Measurements from ENCODE around the gene DOCK3. TPM values are rescaled to one million over a fixed set of nuclear protein-coding genes. Genes with fewer than 3 reads are reported as not detected.

Gene DOCK3
- total RNA-seq, 2 donors from 2014 or later, result 7.7 to 8.5 TPM

DNA sequence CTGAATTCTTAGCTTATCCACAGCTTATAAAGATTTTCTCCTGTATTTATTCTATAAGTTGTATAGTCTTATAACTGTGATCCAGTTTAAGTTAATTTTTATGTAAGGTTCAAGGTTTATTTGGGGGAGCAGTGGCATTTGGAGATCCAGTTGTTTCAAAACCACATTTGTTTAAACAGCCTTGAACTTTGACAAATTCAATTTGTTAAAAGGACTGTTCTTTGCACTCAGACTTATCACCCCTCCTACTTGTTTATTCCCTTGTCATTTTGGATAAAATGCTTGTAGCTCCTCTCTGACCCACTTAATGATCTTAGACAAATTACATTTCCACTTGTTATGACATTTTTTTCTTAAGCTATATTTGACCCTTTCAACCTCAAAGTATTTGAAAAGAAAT is 327.8 kb downstream of the DOCK3 start:
- Mint-ChIP-seq H3K9me3 (peaks cover 7% of the 10 kb centered on the region), H3K27me3 (ENCODE audit: insufficient read depth) (no peaks in the 10 kb centered on the region), H3K4me3 (no peak overlapping the region), H3K36me3 (ENCODE audit: low read depth) (peaks cover 3% of the 10 kb centered on the region), H3K27ac (no peak overlapping the region), H3K4me1 (no peaks in the 10 kb centered on the region)
- Histone ChIP-seq H3K36me3 (ENCODE audit: control insufficient read depth, insufficient read depth, low read length) (no peaks in the 10 kb centered on the region), H3K9me3 (ENCODE audit: control insufficient read depth, low read length) (no peaks in the 10 kb centered on the region), H3K27ac (ENCODE audit: low read depth, low read length) (no peak overlapping the region), H3K4me3 (ENCODE audit: low read length) (no peak overlapping the region), H3K9ac (ENCODE audit: extremely low read depth, low read length, poor library complexity, severe bottlenecking) (no peak overlapping the region), H3K4me1 (ENCODE audit: control insufficient read depth, insufficient read depth, low read length) (no peaks in the 10 kb centered on the region), H3K27me3 (ENCODE audit: control insufficient read depth, insufficient read depth, low read length, poor library complexity, severe bottlenecking) (no peaks in the 10 kb centered on the region)
- no peak for DNase-seq
- TF ChIP-seq, protein P1, sequence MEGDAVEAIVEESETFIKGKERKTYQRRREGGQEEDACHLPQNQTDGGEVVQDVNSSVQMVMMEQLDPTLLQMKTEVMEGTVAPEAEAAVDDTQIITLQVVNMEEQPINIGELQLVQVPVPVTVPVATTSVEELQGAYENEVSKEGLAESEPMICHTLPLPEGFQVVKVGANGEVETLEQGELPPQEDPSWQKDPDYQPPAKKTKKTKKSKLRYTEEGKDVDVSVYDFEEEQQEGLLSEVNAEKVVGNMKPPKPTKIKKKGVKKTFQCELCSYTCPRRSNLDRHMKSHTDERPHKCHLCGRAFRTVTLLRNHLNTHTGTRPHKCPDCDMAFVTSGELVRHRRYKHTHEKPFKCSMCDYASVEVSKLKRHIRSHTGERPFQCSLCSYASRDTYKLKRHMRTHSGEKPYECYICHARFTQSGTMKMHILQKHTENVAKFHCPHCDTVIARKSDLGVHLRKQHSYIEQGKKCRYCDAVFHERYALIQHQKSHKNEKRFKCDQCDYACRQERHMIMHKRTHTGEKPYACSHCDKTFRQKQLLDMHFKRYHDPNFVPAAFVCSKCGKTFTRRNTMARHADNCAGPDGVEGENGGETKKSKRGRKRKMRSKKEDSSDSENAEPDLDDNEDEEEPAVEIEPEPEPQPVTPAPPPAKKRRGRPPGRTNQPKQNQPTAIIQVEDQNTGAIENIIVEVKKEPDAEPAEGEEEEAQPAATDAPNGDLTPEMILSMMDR (conservative IDR thresholded peaks at IDR 0.05), result no peak

DNA sequence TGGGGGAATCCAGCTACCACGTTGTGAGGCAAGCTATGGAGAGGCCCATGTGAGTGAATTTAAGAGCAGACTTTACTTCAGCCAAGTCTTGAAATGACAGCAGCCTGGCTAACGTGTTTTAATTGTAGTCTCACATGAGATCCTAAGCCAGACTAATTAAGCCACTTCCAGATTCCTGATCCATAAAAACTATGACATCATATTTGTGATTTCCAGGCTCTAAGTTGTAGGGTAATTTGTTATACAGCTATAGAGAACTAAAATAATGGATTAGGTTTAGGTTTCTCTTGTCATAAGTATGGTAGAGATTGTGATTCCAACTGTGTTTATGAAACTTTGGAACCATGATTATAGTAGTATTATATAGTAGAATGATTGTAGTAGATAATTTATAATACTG is 329.5 kb downstream of the DOCK3 start:
- peaks cover 5% of the 10 kb centered on the region for H3K36me3 Mint-ChIP-seq (ENCODE audit: low read depth)
- no peaks in the 10 kb centered on the region for H3K36me3 ChIP-seq (ENCODE audit: control insufficient read depth, insufficient read depth, low read length)
- no peak overlapping the region for H3K9ac ChIP-seq (ENCODE audit: extremely low read depth, low read length, poor library complexity, severe bottlenecking)
- no peaks in the 10 kb centered on the region for H3K27me3 ChIP-seq (ENCODE audit: control insufficient read depth, insufficient read depth, low read length, poor library complexity, severe bottlenecking)
- 76 to 86% methylated on average over 2 of the region's 2 CpGs for WGBS, 2 experiments (ENCODE audit: insufficient coverage in 1 of 2, insufficient read length in 1 of 2)
- H3K27me3 Mint-ChIP-seq (ENCODE audit: insufficient read depth), result no peaks in the 10 kb centered on the region
- DNase-seq, result no peak
- TF ChIP-seq, protein P1 (conservative IDR thresholded peaks at IDR 0.05), result no peak
- H3K4me1 ChIP-seq (ENCODE audit: control insufficient read depth, insufficient read depth, low read length), result no peaks in the 10 kb centered on the region
- H3K27ac ChIP-seq (ENCODE audit: low read depth, low read length), result no peak overlapping the region
- no peaks in the 10 kb centered on the region for H3K4me1 Mint-ChIP-seq
- H3K4me3 ChIP-seq (ENCODE audit: low read length), result no peak overlapping the region
- no peak overlapping the region for H3K4me3 Mint-ChIP-seq
- peaks cover 22% of the 10 kb centered on the region for H3K9me3 Mint-ChIP-seq
- H3K9me3 ChIP-seq (ENCODE audit: control insufficient read depth, low read length), result no peaks in the 10 kb centered on the region
- H3K27ac Mint-ChIP-seq, result no peak overlapping the region

DNA sequence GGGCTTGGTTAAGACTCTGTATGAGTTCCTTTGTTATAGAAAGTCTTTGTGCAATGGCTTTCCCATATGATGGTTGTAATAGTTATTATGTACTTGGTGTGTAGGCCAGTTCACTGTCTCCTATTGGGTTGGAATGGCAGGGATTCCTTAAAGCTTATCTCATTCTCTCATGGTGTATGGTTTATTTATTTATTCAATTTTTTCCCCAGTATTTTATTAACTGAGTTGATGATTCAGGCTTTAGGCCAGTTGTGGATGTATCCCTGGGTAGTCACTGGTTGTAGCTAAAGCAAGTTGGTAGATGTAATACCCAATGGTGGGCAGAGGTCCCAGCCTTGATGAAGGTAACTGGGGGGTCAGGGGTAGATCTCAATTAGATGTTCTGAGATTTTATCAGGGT is 349.4 kb downstream of the DOCK3 start:
- TF ChIP-seq, protein P1 (conservative IDR thresholded peaks at IDR 0.05), result no peak
- H3K4me3 Mint-ChIP-seq, result no peak overlapping the region
- peaks cover 13% of the 10 kb centered on the region for H3K4me1 Mint-ChIP-seq
- peaks cover 17% of the 10 kb centered on the region for H3K9me3 ChIP-seq (ENCODE audit: control insufficient read depth, low read length)
- H3K36me3 ChIP-seq (ENCODE audit: control insufficient read depth, insufficient read depth, low read length), result no peaks in the 10 kb centered on the region
- no peak overlapping the region for H3K27ac Mint-ChIP-seq
- no peak overlapping the region for H3K9ac ChIP-seq (ENCODE audit: extremely low read depth, low read length, poor library complexity, severe bottlenecking)
- no peak overlapping the region for H3K27ac ChIP-seq (ENCODE audit: low read depth, low read length)
- no peaks in the 10 kb centered on the region for H3K27me3 Mint-ChIP-seq (ENCODE audit: insufficient read depth)
- DNase-seq, result no peak
- H3K4me1 ChIP-seq (ENCODE audit: control insufficient read depth, insufficient read depth, low read length), result no peaks in the 10 kb centered on the region
- H3K9me3 Mint-ChIP-seq, result peaks cover 38% of the 10 kb centered on the region
- H3K4me3 ChIP-seq (ENCODE audit: low read length), result no peak overlapping the region
- peaks cover 4% of the 10 kb centered on the region for H3K36me3 Mint-ChIP-seq (ENCODE audit: low read depth)
- H3K27me3 ChIP-seq (ENCODE audit: control insufficient read depth, insufficient read depth, low read length, poor library complexity, severe bottlenecking), result no peaks in the 10 kb centered on the region
